GM12873 (cell line): ENCODE data around the gene WDR88.

Experiments
- CTCF ChIP-seq: IDR thresholded peaks from 2 replicates; pipeline ENCODE4 v1.5.1; 2012; ENCODE audit warnings: low read depth, mild to moderate bottlenecking, moderate library complexity, low read length, control low read depth; ENCODE audit not compliant: insufficient read depth; ENCODE audit errors: missing control alignments

Gene WDR88

GRCh38 chr19:33220115-33220514 lies 88.2 kb downstream of the WDR88 start:
- TF ChIP-seq CTCF = no peak

GRCh38 chr19:33220735-33221134 lies 88.8 kb downstream of the WDR88 start:
- no peak for TF ChIP-seq CTCF

- TF ChIP-seq CTCF = no peak
Measured at GRCh38 chr19:33221638-33222037, 89.7 kb downstream of the WDR88 start.

GRCh38 chr19:33224694-33225457 lies 93.0 kb downstream of the WDR88 start:
- no peak for TF ChIP-seq CTCF
